PFSK-1 (cell line): Measurements from ENCODE around the gene SNU13.

Experiments
- FOXP2 ChIP-seq: optimal IDR thresholded peaks from 2 replicates; pipeline ENCODE3; 2011; ENCODE audit warnings: borderline replicate concordance, control low read depth, inconsistent platforms; ENCODE audit not compliant: insufficient read depth; ENCODE audit errors: extremely low read length, extremely low read depth
- POLR2AphosphoS5 ChIP-seq: IDR thresholded peaks from 2 replicates; pipeline ENCODE4 v1.6.1; 2012; ENCODE audit warnings: low read depth, mild to moderate bottlenecking, control low read depth, low read length, moderate library complexity
- SIN3A ChIP-seq: IDR thresholded peaks from 2 replicates; pipeline ENCODE4 v1.6.1; 2012; ENCODE audit warnings: mild to moderate bottlenecking, low read length, moderate library complexity, borderline replicate concordance; ENCODE audit not compliant: insufficient read depth
- TAF1 ChIP-seq: IDR thresholded peaks from 2 replicates; pipeline ENCODE4 v1.6.1; 2012; ENCODE audit warnings: low read length, control low read depth, borderline replicate concordance; ENCODE audit not compliant: insufficient read depth
- TF ChIP-seq, protein P1 (sequence below), 2 experiments: IDR thresholded peaks; 2 replicates each; pipeline versions ENCODE4 v1.6.1 to v1.8.0; 2011 to 2012; ENCODE audit warnings: low read depth in 2 of 2, low read length in 2 of 2, control low read depth in 1 of 2, inconsistent platforms in 1 of 2, mild to moderate bottlenecking in 1 of 2, moderate library complexity in 1 of 2; ENCODE audit not compliant: insufficient read depth in 1 of 2

The SNU13 gene

DNA sequence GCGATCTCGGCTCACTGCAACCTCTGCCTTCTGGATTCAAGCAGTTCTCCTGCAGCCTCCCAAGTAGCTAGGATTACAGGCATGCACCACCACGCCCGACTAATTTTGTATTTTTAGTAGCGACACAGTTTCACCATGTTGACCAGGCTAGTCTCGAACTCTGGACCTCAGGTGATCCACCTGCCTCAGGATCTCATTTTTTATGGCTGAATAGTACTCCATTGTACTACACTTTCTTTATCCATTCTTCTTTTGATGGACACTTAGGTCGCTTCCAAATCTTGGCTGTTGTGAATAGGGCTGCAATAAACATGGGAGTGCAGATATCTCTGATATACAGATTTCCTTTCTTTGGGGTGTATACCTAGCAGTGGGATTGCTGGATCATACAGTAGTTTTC, 46.8 kb downstream of the SNU13 start:
- no peak for TF ChIP-seq TAF1
- no peak for TF ChIP-seq FOXP2
- TF ChIP-seq POLR2AphosphoS5: no peak
- no peak for TF ChIP-seq SIN3A
- TF ChIP-seq, protein P1, sequence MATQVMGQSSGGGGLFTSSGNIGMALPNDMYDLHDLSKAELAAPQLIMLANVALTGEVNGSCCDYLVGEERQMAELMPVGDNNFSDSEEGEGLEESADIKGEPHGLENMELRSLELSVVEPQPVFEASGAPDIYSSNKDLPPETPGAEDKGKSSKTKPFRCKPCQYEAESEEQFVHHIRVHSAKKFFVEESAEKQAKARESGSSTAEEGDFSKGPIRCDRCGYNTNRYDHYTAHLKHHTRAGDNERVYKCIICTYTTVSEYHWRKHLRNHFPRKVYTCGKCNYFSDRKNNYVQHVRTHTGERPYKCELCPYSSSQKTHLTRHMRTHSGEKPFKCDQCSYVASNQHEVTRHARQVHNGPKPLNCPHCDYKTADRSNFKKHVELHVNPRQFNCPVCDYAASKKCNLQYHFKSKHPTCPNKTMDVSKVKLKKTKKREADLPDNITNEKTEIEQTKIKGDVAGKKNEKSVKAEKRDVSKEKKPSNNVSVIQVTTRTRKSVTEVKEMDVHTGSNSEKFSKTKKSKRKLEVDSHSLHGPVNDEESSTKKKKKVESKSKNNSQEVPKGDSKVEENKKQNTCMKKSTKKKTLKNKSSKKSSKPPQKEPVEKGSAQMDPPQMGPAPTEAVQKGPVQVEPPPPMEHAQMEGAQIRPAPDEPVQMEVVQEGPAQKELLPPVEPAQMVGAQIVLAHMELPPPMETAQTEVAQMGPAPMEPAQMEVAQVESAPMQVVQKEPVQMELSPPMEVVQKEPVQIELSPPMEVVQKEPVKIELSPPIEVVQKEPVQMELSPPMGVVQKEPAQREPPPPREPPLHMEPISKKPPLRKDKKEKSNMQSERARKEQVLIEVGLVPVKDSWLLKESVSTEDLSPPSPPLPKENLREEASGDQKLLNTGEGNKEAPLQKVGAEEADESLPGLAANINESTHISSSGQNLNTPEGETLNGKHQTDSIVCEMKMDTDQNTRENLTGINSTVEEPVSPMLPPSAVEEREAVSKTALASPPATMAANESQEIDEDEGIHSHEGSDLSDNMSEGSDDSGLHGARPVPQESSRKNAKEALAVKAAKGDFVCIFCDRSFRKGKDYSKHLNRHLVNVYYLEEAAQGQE (IDR thresholded peaks at IDR 0.05; ENCODE audit: insufficient read depth in 1 of 2, low read depth in 2 of 2, low read length in 2 of 2): no peak

DNA sequence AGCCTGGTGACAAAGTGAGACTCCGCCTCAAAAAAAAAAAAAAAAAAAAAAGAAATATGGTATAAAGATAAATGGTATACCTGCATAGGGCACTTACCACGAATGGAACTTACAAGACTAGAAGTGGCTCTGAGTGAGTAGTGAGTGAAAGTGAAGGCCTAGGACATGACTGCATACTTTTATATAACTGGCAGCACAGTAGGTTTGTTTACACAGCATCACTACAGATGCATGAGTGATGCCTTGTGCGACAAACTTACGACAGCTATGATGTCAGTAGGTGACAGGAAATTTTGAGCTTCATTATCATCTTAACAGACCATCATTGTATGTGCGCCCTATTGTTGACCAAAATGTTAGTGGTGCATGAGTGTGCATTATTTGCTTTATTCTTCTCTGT, 49.9 kb downstream of the SNU13 start:
- TF ChIP-seq SIN3A: no peak
- TF ChIP-seq FOXP2: no peak
- TF ChIP-seq TAF1: no peak
- no peak for TF ChIP-seq POLR2AphosphoS5
- TF ChIP-seq, protein P1 (IDR thresholded peaks at IDR 0.05; ENCODE audit: insufficient read depth in 1 of 2, low read depth in 2 of 2, low read length in 2 of 2): no peak

DNA sequence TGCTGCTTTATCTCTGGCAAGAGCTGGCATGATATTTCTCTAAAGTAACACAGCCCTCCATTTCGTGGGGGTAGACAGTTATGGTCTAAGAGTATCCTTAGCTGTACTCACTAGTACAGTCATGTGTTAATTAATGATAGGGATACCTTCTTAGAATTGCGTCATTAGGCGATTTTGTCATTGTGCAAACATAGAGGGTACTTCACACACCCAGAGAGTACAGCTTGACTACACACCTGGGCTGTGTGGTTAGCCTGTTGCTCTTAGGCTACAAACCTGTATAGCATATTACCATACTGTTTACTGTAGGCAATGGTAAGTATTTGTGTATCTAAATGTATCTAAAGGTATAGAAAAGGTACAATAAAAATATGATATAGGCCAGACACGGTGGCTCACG, 50.5 kb downstream of the SNU13 start:
- TF ChIP-seq FOXP2: no peak
- TF ChIP-seq POLR2AphosphoS5: no peak
- no peak for TF ChIP-seq TAF1
- TF ChIP-seq SIN3A: no peak
- TF ChIP-seq, protein P1 (IDR thresholded peaks at IDR 0.05; ENCODE audit: insufficient read depth in 1 of 2, low read depth in 2 of 2, low read length in 2 of 2): no peak

DNA sequence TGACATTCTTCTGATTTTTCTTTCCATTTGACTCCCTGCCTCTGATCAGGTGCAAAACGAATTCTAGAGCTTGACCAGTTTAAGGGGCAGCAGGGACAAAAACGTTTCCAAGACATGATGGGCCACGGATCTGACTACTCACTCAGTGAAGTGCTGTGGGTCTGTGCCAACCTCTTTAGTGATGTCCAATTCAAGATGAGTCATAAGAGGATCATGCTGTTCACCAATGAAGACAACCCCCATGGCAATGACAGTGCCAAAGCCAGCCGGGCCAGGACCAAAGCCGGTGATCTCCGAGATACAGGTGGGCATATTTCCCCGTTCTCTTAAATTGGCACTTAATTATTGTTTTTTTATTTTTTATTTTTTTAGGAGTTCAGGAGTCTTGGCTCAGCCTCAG, 52.2 kb downstream of the SNU13 start:
- TF ChIP-seq, protein P1 (IDR thresholded peaks at IDR 0.05; ENCODE audit: insufficient read depth in 1 of 2, low read depth in 2 of 2, low read length in 2 of 2): no peak
- TF ChIP-seq FOXP2 (no peak), POLR2AphosphoS5 (no peak), SIN3A (no peak), TAF1 (no peak)

DNA sequence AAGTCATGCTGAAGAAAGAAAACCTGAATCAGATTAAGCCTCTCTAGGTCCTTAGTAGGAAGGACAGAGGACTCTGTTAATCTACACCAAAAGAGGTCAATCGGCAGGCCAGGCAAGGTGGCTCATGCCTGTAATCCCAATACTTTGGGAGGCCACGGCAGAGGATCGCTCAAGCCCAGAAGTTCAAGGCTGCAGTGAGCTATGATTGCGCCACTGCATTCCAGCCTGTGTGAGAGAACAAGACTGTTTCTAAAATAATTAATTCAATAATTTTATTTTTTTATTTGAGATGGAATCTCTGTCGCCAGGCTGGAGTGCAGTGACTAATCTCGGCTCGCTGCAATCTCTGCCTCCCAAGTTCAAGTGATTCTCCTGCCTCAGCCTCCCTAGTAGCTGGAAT, 63.1 kb downstream of the SNU13 start:
- TF ChIP-seq TAF1 (no peak), FOXP2 (no peak), SIN3A (no peak), POLR2AphosphoS5 (no peak)
- TF ChIP-seq, protein P1 (IDR thresholded peaks at IDR 0.05; ENCODE audit: insufficient read depth in 1 of 2, low read depth in 2 of 2, low read length in 2 of 2): no peak
